ENCODE measurements around the gene CBLN4.

DNA sequence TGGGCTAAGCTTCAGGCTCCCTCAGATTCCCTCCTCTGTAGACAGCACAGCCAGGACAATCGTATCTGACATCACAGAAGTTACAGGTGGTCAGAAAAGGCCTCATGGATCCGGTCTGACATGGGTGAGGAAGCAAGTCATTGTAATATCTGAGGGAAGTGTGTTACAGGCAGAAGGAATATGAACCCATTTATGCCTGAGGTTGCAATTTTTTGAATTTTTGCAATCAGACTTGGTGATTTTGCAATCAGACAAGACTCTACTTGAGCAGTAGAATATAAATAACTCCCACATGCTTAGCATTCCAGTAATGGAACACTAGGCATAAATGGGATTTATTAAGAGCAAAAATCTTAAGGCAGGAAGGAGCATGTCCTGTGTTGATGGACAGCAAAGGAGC is 52.1 kb downstream of the CBLN4 start:
- TF ChIP-seq, protein P1, sequence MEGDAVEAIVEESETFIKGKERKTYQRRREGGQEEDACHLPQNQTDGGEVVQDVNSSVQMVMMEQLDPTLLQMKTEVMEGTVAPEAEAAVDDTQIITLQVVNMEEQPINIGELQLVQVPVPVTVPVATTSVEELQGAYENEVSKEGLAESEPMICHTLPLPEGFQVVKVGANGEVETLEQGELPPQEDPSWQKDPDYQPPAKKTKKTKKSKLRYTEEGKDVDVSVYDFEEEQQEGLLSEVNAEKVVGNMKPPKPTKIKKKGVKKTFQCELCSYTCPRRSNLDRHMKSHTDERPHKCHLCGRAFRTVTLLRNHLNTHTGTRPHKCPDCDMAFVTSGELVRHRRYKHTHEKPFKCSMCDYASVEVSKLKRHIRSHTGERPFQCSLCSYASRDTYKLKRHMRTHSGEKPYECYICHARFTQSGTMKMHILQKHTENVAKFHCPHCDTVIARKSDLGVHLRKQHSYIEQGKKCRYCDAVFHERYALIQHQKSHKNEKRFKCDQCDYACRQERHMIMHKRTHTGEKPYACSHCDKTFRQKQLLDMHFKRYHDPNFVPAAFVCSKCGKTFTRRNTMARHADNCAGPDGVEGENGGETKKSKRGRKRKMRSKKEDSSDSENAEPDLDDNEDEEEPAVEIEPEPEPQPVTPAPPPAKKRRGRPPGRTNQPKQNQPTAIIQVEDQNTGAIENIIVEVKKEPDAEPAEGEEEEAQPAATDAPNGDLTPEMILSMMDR (IDR thresholded peaks at IDR 0.05), result no peak
- TF ChIP-seq POLR2A (IDR thresholded peaks at IDR 0.05), result no peak
